Sigmoid colon (tissue), 7 donors: Measurements from ENCODE around the gene DOCK1. TPM values are rescaled to one million over a fixed set of nuclear protein-coding genes. Genes with fewer than 3 reads are reported as not detected.

ENCODE experiments used
- DNase-seq: peaks from one replicate; pipeline ENCODE4 v3.0.0-alpha.2; 2019
- H3K27ac ChIP-seq, 4 donors: fragments of 200-600 bp; sonication (generic); one replicate each; pipeline ENCODE4 v1.5.1; 2016 to 2019; ENCODE audit warnings: mild to moderate bottlenecking in 1 of 4
- H3K27me3 ChIP-seq, 3 donors: fragments of 200-600 bp; sonication (generic); one replicate each; pipeline ENCODE4 v1.5.1; 2019; ENCODE audit warnings: mild to moderate bottlenecking in 1 of 3
- H3K36me3 ChIP-seq, 4 donors: fragments of 200-600 bp; sonication (generic); one replicate each; pipeline ENCODE4 v1.5.1; 2016 to 2019
- H3K4me1 ChIP-seq, 4 donors: fragments of 200-600 bp; sonication (generic); one replicate each; pipeline ENCODE4 v1.5.1; 2017 to 2019
- H3K4me3 ChIP-seq, 4 donors: fragments of 200-600 bp; sonication (generic); one replicate each; pipeline ENCODE4 v1.5.1; 2017 to 2019; ENCODE audit warnings: mild to moderate bottlenecking in 2 of 4, moderate library complexity in 1 of 4
- H3K9me3 ChIP-seq, 4 donors: fragments of 200-600 bp in 3 of 4; sonication (generic) in 3 of 4; one replicate each; pipeline versions ENCODE4 v1.5.1 to v1.6.1; 2013 to 2019
- CTCF ChIP-seq, 4 experiments: fragments of 450-650 bp in 3 of 4; fragments of 200-600 bp in 1 of 4; IDR thresholded peaks; one replicate each; pipeline ENCODE4 v1.5.1; 2016 to 2019; ENCODE audit warnings: antibody characterized with exemption in 4 of 4, mild to moderate bottlenecking in 3 of 4, moderate library complexity in 2 of 4
- EP300 ChIP-seq, 4 donors: sonication (generic); formaldehyde crosslinking; IDR thresholded peaks; one replicate each; pipeline ENCODE4 v1.6.1; 2017; ENCODE audit warnings: antibody characterized with exemption in 4 of 4
- POLR2A ChIP-seq, 2 donors: fragments of 450-650 bp; IDR thresholded peaks; one replicate each; pipeline ENCODE4 v1.6.1; 2016; ENCODE audit warnings: antibody characterized with exemption in 2 of 2, mild to moderate bottlenecking in 2 of 2, moderate library complexity in 2 of 2
- POLR2AphosphoS5 ChIP-seq, 4 donors: sonication (generic); formaldehyde crosslinking; IDR thresholded peaks; one replicate each; pipeline ENCODE4 v1.6.1; 2017; ENCODE audit warnings: antibody characterized with exemption in 4 of 4
- WGBS, 2 donors: extraction: QIAGEN DNeasy Blood & Tissue Kit; methylation state at CpG; one replicate each; pipeline ENCODE4 v1.1.7; 2013; 5-methylcytosine and 5-hydroxymethylcytosine counted together
- intact Hi-C: fragments of 100-400 bp; cut with DNase I; formaldehyde crosslinking; loops from one replicate; pipeline ENCODE4 v1.15.1; 2023
- polyA plus RNA-seq, 3 donors: library from polyadenylated mRNA; stranded (reverse); fragments of 200-250 nt; gene quantifications; one replicate each; pipeline ENCODE4 v1.2.3, GENCODE V29; 2013
- total RNA-seq, 4 donors: library from RNA; depleted of rRNA; stranded (reverse); fragments of >200 nt; gene quantifications; one replicate each; pipeline ENCODE4 v1.1.0, GENCODE V29; 2016
- donor health status: healthy with polysubstance abuse.
- donor health status: Bipolar disorder and iron deficiency.
- donor health status: healthy.

Gene DOCK1
- total and polyA plus RNA-seq, 7 donors = 15.0 to 53.7 (median 40.2) TPM

GRCh38 chr10:127300868-127301321 lies 395.7 kb downstream of the DOCK1 start:
- 22 to 76% methylated on average over 11 of the region's 11 CpGs for WGBS, 2 donors
- no peak overlapping the region for H3K4me3 ChIP-seq
- intact Hi-C loops = no loop called here
- H3K27me3 ChIP-seq = no peaks in the 10 kb centered on the region
- no peaks in the 10 kb centered on the region for H3K4me1 ChIP-seq
- no peaks in the 10 kb centered on the region for H3K36me3 ChIP-seq
- H3K27ac ChIP-seq = no peak overlapping the region
- TF ChIP-seq CTCF (IDR thresholded peaks at IDR 0.05) = no peak
- no peaks in the 10 kb centered on the region for H3K9me3 ChIP-seq
- DNase-seq = no peak

GRCh38 chr10:127302343-127302742 lies 397.1 kb downstream of the DOCK1 start:
- no peak overlapping the region for H3K4me3 ChIP-seq
- H3K4me1 ChIP-seq = no peaks in the 10 kb centered on the region
- H3K36me3 ChIP-seq = no peaks in the 10 kb centered on the region
- 48 to 69% methylated on average over 3 of the region's 3 CpGs for WGBS, 2 donors
- no peak for TF ChIP-seq POLR2A (IDR thresholded peaks at IDR 0.05)
- no peak for TF ChIP-seq POLR2AphosphoS5 (IDR thresholded peaks at IDR 0.05)
- H3K27ac ChIP-seq = no peak overlapping the region
- no peak for DNase-seq
- H3K27me3 ChIP-seq = no peaks in the 10 kb centered on the region
- intact Hi-C loops = no loop called here
- no peaks in the 10 kb centered on the region for H3K9me3 ChIP-seq

DNA sequence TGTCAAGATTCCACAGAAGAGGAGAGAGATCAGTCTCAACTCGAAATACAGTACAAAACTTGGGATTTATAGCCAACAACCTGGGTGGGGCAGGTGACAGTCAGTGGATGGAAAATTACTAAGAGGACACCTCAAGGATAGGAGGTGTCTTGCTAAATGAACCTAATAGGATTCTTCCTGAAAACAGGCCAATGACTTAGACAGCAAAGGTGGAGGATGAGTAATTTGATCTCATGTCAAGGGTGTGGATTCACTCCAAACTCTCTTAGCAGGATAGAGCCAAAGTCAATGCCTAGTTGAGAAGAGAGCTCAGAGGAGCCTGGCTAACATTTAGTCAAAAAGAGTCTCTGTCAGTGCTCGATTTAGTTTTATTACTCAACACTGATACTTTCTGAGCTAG lies 397.9 kb downstream of the DOCK1 start:
- H3K9me3 ChIP-seq = no peaks in the 10 kb centered on the region
- DNase-seq = no peak
- TF ChIP-seq CTCF (IDR thresholded peaks at IDR 0.05) (no peak), POLR2AphosphoS5 (IDR thresholded peaks at IDR 0.05) (no peak), EP300 (IDR thresholded peaks at IDR 0.05) (no peak), POLR2A (IDR thresholded peaks at IDR 0.05) (no peak)
- H3K27ac ChIP-seq = no peak overlapping the region
- H3K4me3 ChIP-seq = no peak overlapping the region
- no peaks in the 10 kb centered on the region for H3K4me1 ChIP-seq
- no peaks in the 10 kb centered on the region for H3K27me3 ChIP-seq
- intact Hi-C loops = no loop called here
- H3K36me3 ChIP-seq = no peaks in the 10 kb centered on the region
- WGBS, 2 donors = 48 to 82% methylated on average over 2 of the region's 2 CpGs

DNA sequence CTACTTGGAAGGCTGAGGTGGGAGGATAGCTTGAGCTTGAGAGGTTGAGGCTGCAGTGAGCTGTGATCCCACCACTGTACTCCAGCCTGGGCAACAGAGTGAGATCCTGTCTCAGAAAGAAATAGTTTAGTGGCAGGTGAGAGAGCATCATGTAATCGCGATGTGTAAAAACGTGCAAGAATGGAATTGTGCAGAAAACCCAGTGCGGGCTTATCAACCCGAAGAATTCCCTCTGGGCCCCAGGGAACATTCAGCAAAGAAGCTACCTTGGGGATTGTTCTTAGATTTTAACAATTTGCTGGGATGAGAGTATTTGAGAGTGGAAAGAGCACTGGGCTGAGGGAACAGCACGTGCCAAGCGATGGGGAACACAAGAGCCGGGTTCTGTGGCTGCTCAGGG lies 398.5 kb downstream of the DOCK1 start:
- DNase-seq = no peak
- Histone ChIP-seq H3K27ac (no peak overlapping the region), H3K27me3 (no peaks in the 10 kb centered on the region), H3K9me3 (no peaks in the 10 kb centered on the region), H3K4me1 (no peaks in the 10 kb centered on the region), H3K4me3 (no peak overlapping the region), H3K36me3 (no peaks in the 10 kb centered on the region)
- intact Hi-C loops = no loop called here
- no peak for TF ChIP-seq POLR2AphosphoS5 (IDR thresholded peaks at IDR 0.05)
- TF ChIP-seq CTCF (IDR thresholded peaks at IDR 0.05) = no peak
- no peak for TF ChIP-seq EP300 (IDR thresholded peaks at IDR 0.05)
- no peak for TF ChIP-seq POLR2A (IDR thresholded peaks at IDR 0.05)
- 95 to 97% methylated on average over 8 of the region's 8 CpGs for WGBS, 2 donors

- WGBS, 2 donors = 85 to 91% methylated on average over 8 of the region's 8 CpGs
Observed at GRCh38 chr10:127306479-127306878, 401.3 kb downstream of the DOCK1 start.

More at GRCh38 chr10:127306479-127306878, 401.3 kb downstream of the DOCK1 start:
- TF ChIP-seq CTCF (IDR thresholded peaks at IDR 0.05) (no peak), POLR2A (IDR thresholded peaks at IDR 0.05) (no peak), EP300 (IDR thresholded peaks at IDR 0.05) (no peak), POLR2AphosphoS5 (IDR thresholded peaks at IDR 0.05) (no peak)
- no peaks in the 10 kb centered on the region for H3K36me3 ChIP-seq
- no peak overlapping the region for H3K4me3 ChIP-seq
- H3K9me3 ChIP-seq = no peaks in the 10 kb centered on the region
- DNase-seq = no peak
- intact Hi-C loops = no loop called here
- H3K27ac ChIP-seq = no peak overlapping the region
- H3K4me1 ChIP-seq = no peaks in the 10 kb centered on the region
- no peaks in the 10 kb centered on the region for H3K27me3 ChIP-seq
